Measurements from ENCODE around the gene CCDC158.

Gene CCDC158

GRCh38 chr4:76443376-76443775 lies 22.4 kb upstream of the CCDC158 start:
- no peak for DNase-seq (ENCODE audit: extremely low read depth, low read depth)
- no peak for TF ChIP-seq CTCF (IDR thresholded peaks at IDR 0.05; ENCODE audit: low read depth, low read length)

- DNase-seq (ENCODE audit: extremely low read depth, low read depth), result no peak
- TF ChIP-seq CTCF (IDR thresholded peaks at IDR 0.05; ENCODE audit: low read depth, low read length), result no peak
Observed at GRCh38 chr4:76442807-76443206, 21.9 kb upstream of the CCDC158 start.

- no peak for TF ChIP-seq CTCF (IDR thresholded peaks at IDR 0.05; ENCODE audit: low read depth, low read length)
- DNase-seq (ENCODE audit: extremely low read depth, low read depth), result no peak
Observed at GRCh38 chr4:76441881-76442280, 20.9 kb upstream of the CCDC158 start.

- no peak for DNase-seq (ENCODE audit: extremely low read depth, low read depth)
- TF ChIP-seq CTCF (IDR thresholded peaks at IDR 0.05; ENCODE audit: low read depth, low read length), result no peak
Observed at GRCh38 chr4:76439491-76439890, 18.6 kb upstream of the CCDC158 start.

GRCh38 chr4:76435528-76436319 lies 14.8 kb upstream of the CCDC158 start:
- no peak for DNase-seq (ENCODE audit: extremely low read depth, low read depth)
- peak; percentile 1; the same call in 1 of the 2 replicates for TF ChIP-seq CTCF (IDR thresholded peaks at IDR 0.05; ENCODE audit: low read depth, low read length)

- TF ChIP-seq CTCF (IDR thresholded peaks at IDR 0.05; ENCODE audit: low read depth, low read length), result no peak
- DNase-seq (ENCODE audit: extremely low read depth, low read depth), result no peak
Observed at GRCh38 chr4:76434901-76435527, 14.1 kb upstream of the CCDC158 start, which contains the start of gene SHROOM3. Gene SHROOM3, plus strand, starts transcription at chr4:76435229. Its CDS starts 824 bp downstream, at chr4:76436053.

Data from AG09319 (cell line).